ENCODE measurements around the gene EIF2D.

DNA sequence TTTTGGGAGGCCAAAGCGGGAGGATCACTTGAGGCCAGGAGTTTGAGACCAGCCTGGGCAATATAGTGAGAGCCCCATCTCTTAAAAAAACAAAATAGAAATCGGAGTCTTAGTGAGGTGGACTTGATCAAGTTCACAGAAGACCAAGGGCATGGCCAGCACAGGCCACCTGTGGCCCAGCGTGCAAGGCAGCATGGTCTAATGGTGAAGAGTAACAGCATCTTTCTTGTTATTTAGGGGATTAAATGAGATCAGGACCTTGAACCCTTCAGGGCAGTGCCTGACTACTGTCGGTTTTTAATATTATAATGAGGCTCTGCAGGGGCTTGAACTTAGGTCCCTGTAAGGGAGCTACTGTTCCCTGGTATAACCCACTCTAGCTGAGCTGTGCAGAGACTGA is 38.5 kb downstream of the EIF2D start:
- no peak for TF ChIP-seq POLR2AphosphoS5 (IDR thresholded peaks at IDR 0.05; ENCODE audit: low read depth)
- TF ChIP-seq CTCF (IDR thresholded peaks at IDR 0.05; ENCODE audit: insufficient read depth, low read length) = no peak
